ENCODE data around the gene RBPMS2.

DNA sequence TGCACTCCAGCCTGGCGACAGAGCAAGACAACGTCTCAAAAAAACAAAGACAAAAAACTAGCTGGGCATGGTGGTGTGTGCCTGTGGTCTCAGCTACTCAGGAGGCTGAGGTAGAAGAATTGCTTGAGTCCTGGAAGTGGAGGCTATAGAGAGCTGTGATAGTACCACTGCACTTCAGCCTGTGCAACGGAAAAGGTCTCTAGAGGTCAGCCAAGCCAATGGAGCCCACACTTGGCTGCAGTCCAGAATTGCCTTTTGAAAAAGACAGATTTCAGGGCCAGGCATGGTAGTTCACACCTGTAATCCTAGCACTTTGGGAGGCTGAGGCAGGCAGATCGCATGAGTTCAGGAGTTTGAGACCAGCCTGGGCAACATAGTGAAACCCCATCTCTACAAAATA is 8.4 kb upstream of the RBPMS2 start:
- TF ChIP-seq CTCF (IDR thresholded peaks at IDR 0.05) (no peak), EZH2 (IDR thresholded peaks at IDR 0.05; ENCODE audit: borderline replicate concordance, insufficient read depth, low read depth, low read length, poor library complexity, severe bottlenecking) (no peak)

All from B cell (primary cell).